IMR-90 (cell line): ENCODE results near the gene SLC2A13. TPM values are rescaled to one million over a fixed set of nuclear protein-coding genes. Genes with fewer than 3 reads are reported as not detected.

Source experiments
- ATAC-seq: fragments of 200-7000 bp; cut with Tn5 transposase; 2 replicates; pipeline ENCODE4 v1.9.1; 2020; ENCODE audit warnings: low read depth, mild to moderate bottlenecking, moderate library complexity
- BruUV-seq: library from RNA; stranded (reverse); fragments of 400-500 nt; replicated peaks from 2 replicates; lab custom pipeline; 2021; lab: Mats Ljungman, UMichigan
- CTCF ChIA-PET: fragments of 300-600 bp; formaldehyde crosslinking; extraction: SDS; loops from one replicate; lab custom pipeline; 2021; ENCODE audit warnings: antibody characterized with exemption; lab: Yijun Ruan, JAX
- POLR2A ChIA-PET: fragments of 300-600 bp; sonication (Branson Sonifier 250); formaldehyde crosslinking; loops from one replicate; lab custom pipeline; 2022; ENCODE audit warnings: antibody characterized with exemption; ENCODE audit not compliant: unreplicated experiment; lab: Charles Lee
- DNase-seq: peaks from one replicate; pipeline ENCODE4 v3.0.0; 2013
- H2AFZ ChIP-seq: replicated peaks from 2 replicates; pipeline ENCODE3; 2013; ENCODE audit warnings: low read length, mild to moderate bottlenecking; ENCODE audit not compliant: poor library complexity
- H2AK5ac ChIP-seq: 2 replicates; pipeline ENCODE4 v1.6.1; 2013; ENCODE audit warnings: low read depth, low read length, inconsistent platforms
- H2AK9ac ChIP-seq: replicated peaks from 2 replicates; pipeline ENCODE3; 2013; ENCODE audit warnings: mild to moderate bottlenecking, low read depth, low read length, moderate library complexity; ENCODE audit not compliant: poor library complexity
- H2BK120ac ChIP-seq: 2 replicates; pipeline ENCODE4 v1.6.1; 2013; ENCODE audit warnings: low read depth, low read length, inconsistent platforms
- H2BK15ac ChIP-seq: 3 replicates; pipeline ENCODE4 v1.6.1; 2013; ENCODE audit warnings: low read depth, low read length, inconsistent platforms
- H2BK20ac ChIP-seq: 2 replicates; pipeline ENCODE4 v1.6.1; 2013; ENCODE audit warnings: low read depth, mild to moderate bottlenecking, inconsistent platforms, low read length, moderate library complexity
- H2BK5ac ChIP-seq: 2 replicates; pipeline ENCODE4 v1.6.1; 2013; ENCODE audit warnings: mild to moderate bottlenecking, low read depth, low read length, inconsistent platforms; ENCODE audit not compliant: poor library complexity, severe bottlenecking
- H3K14ac ChIP-seq: replicated peaks from 2 replicates; pipeline ENCODE4 v1.6.1; 2013; ENCODE audit warnings: low read depth, low read length, inconsistent platforms
- H3K18ac ChIP-seq: 2 replicates; pipeline ENCODE4 v1.6.1; 2013; ENCODE audit warnings: low read depth, low read length, control low read depth
- H3K23ac ChIP-seq: 2 replicates; pipeline ENCODE4 v1.6.1; 2013; ENCODE audit warnings: low read depth, low read length, inconsistent platforms
- H3K27ac ChIP-seq: 2 replicates; pipeline ENCODE4 v1.5.1; 2013; ENCODE audit warnings: mild to moderate bottlenecking, control low read depth, low read length; ENCODE audit not compliant: insufficient read depth
- H3K27me3 ChIP-seq: 2 replicates; pipeline ENCODE4 v1.6.1; 2013; ENCODE audit warnings: low read length; ENCODE audit not compliant: control insufficient read depth, insufficient read depth
- H3K36me3 ChIP-seq: 2 replicates; pipeline ENCODE4 v1.6.1; 2013; ENCODE audit warnings: low read length, mixed read lengths; ENCODE audit not compliant: control insufficient read depth, insufficient read depth
- H3K4ac ChIP-seq: 2 replicates; pipeline ENCODE4 v1.6.1; 2013; ENCODE audit warnings: low read depth, low read length, inconsistent platforms
- H3K4me1 ChIP-seq: 2 replicates; pipeline ENCODE4 v1.6.1; 2013; ENCODE audit warnings: low read length, mixed read lengths; ENCODE audit not compliant: control insufficient read depth, insufficient read depth
- H3K4me2 ChIP-seq: 2 replicates; pipeline ENCODE4 v1.6.1; 2013; ENCODE audit warnings: low read depth, mild to moderate bottlenecking, control low read depth, low read length, moderate library complexity
- H3K4me3 ChIP-seq: 2 replicates; pipeline ENCODE4 v1.5.1; 2013; ENCODE audit warnings: low read depth, mild to moderate bottlenecking, control low read depth, low read length, moderate library complexity; ENCODE audit not compliant: insufficient read depth
- H3K56ac ChIP-seq: 2 replicates; pipeline ENCODE4 v1.6.1; 2013; ENCODE audit warnings: low read length, inconsistent platforms; ENCODE audit not compliant: insufficient read depth; ENCODE audit errors: extremely low read depth
- H3K79me1 ChIP-seq, 2 experiments: 2 replicates each; pipeline ENCODE4 v1.6.1; 2013; ENCODE audit warnings: low read length in 2 of 2, inconsistent platforms in 1 of 2, low read depth in 1 of 2
- H3K9ac ChIP-seq: 2 replicates; pipeline ENCODE4 v1.6.1; 2013; ENCODE audit warnings: low read depth, low read length, control low read depth
- H3K9me1 ChIP-seq: 2 replicates; pipeline ENCODE4 v1.6.1; 2013; ENCODE audit warnings: low read length, inconsistent platforms; ENCODE audit not compliant: insufficient read depth
- H3K9me3 ChIP-seq: 2 replicates; pipeline ENCODE4 v1.6.1; 2013; ENCODE audit warnings: low read length; ENCODE audit not compliant: control insufficient read depth, insufficient read depth
- H4K20me1 ChIP-seq: 2 replicates; pipeline ENCODE4 v1.6.1; 2013; ENCODE audit warnings: low read length, inconsistent platforms; ENCODE audit not compliant: insufficient read depth
- H4K5ac ChIP-seq: 2 replicates; pipeline ENCODE4 v1.6.1; 2013; ENCODE audit warnings: mild to moderate bottlenecking, low read depth, low read length, control low read depth
- H4K8ac ChIP-seq, 2 experiments: 2 replicates each; pipeline ENCODE4 v1.6.1; 2013; ENCODE audit warnings: low read depth in 2 of 2, low read length in 2 of 2, control low read depth in 1 of 2, inconsistent platforms in 1 of 2
- H4K91ac ChIP-seq: 2 replicates; pipeline ENCODE4 v1.6.1; 2013; ENCODE audit warnings: low read depth, low read length, inconsistent platforms; ENCODE audit not compliant: insufficient read depth
- BHLHE40 ChIP-seq: fragments of 150-350 bp; IDR thresholded peaks from 2 replicates; pipeline ENCODE4 v1.6.1; 2016; ENCODE audit warnings: mild to moderate bottlenecking, low read depth, low read length
- CEBPB ChIP-seq: IDR thresholded peaks from 2 replicates; pipeline ENCODE4 v1.6.1; 2012; ENCODE audit warnings: low read depth, low read length, improper control_type of control experiment
- CHD1 ChIP-seq: IDR thresholded peaks from 2 replicates; pipeline ENCODE4 v1.6.1; 2012; ENCODE audit warnings: low read depth, low read length, improper control_type of control experiment
- ELK1 ChIP-seq: fragments of 150-350 bp; IDR thresholded peaks from 2 replicates; pipeline ENCODE4 v1.6.1; 2016; ENCODE audit warnings: low read depth, mild to moderate bottlenecking, low read length, moderate library complexity, borderline replicate concordance
- FOS ChIP-seq: fragments of 150-350 bp; IDR thresholded peaks from 2 replicates; pipeline ENCODE4 v1.6.1; 2016; ENCODE audit warnings: low read depth, low read length
- MAFK ChIP-seq: IDR thresholded peaks from 2 replicates; pipeline ENCODE4 v1.6.1; 2012; ENCODE audit warnings: low read depth, low read length, improper control_type of control experiment
- MAZ ChIP-seq: IDR thresholded peaks from 2 replicates; pipeline ENCODE4 v1.6.1; 2012; ENCODE audit warnings: low read depth, mild to moderate bottlenecking, low read length, improper control_type of control experiment, moderate library complexity, borderline replicate concordance
- MXI1 ChIP-seq: IDR thresholded peaks from 2 replicates; pipeline ENCODE4 v1.6.1; 2012; ENCODE audit warnings: low read depth, mild to moderate bottlenecking, low read length, moderate library complexity, borderline replicate concordance
- NFE2L2 ChIP-seq: fragments of 150-350 bp; IDR thresholded peaks from 2 replicates; pipeline ENCODE4 v1.6.1; 2016; ENCODE audit warnings: low read depth, mild to moderate bottlenecking, low read length
- POLR2A ChIP-seq: IDR thresholded peaks from 2 replicates; pipeline ENCODE4 v1.6.1; 2012; ENCODE audit warnings: mild to moderate bottlenecking, low read depth, low read length
- RAD21 ChIP-seq: IDR thresholded peaks from 2 replicates; pipeline ENCODE4 v1.6.1; 2012; ENCODE audit warnings: low read length, improper control_type of control experiment
- RCOR1 ChIP-seq: IDR thresholded peaks from 2 replicates; pipeline ENCODE4 v1.6.1; 2012; ENCODE audit warnings: mild to moderate bottlenecking, low read length, improper control_type of control experiment; ENCODE audit not compliant: insufficient replicate concordance
- SMC3 ChIP-seq: fragments of 150-350 bp; IDR thresholded peaks from 2 replicates; pipeline ENCODE4 v1.6.1; 2016; ENCODE audit warnings: low read depth, mild to moderate bottlenecking, antibody characterized with exemption, low read length, moderate library complexity
- WGBS, 2 experiments: methylation state at CpG; one replicate each; pipeline versions ENCODE4 v1.1.5 to v1.1.7; 2013; ENCODE audit warnings: missing lambda C conversion rate in 2 of 2; ENCODE audit not compliant: insufficient read length in 1 of 2; ENCODE audit errors: extremely low coverage in 2 of 2; 5-methylcytosine and 5-hydroxymethylcytosine counted together
- dilution Hi-C: fragments of 300-500 bp; cut with HindIII; formaldehyde crosslinking; loops from one replicate; pipeline ENCODE4 v1.14.3; 2018; ENCODE audit warnings: low sequenced_read_pairs; ENCODE audit not compliant: unreplicated experiment
- in situ Hi-C: fragments of 300-500 bp; cut with MboI; formaldehyde crosslinking; loops from 3 replicates; pipeline ENCODE4 v1.14.3; 2019; ENCODE audit warnings: low sequenced_read_pairs, inconsistent platforms, mixed read lengths
- intact Hi-C: fragments of 100-400 bp; cut with micrococcal nuclease; formaldehyde crosslinking; loops from 2 replicates; pipeline ENCODE4 v1.10.0; 2022
- polyA plus RNA-seq, 3 experiments: library from polyadenylated mRNA; depleted of rRNA; stranded (reverse); fragments of >200 nt; gene quantifications; 2 replicates each; pipeline ENCODE4 v1.2.3, GENCODE V29; 2012; ENCODE audit warnings: low replicate concordance in 1 of 3
- total RNA-seq: library from RNA; depleted of rRNA; stranded (reverse); fragments of >200 nt; gene quantifications from 2 replicates; pipeline ENCODE4 v1.2.3, GENCODE V29; 2012
- TF ChIP-seq, protein P1 (sequence below): conservative IDR thresholded peaks from 2 replicates; pipeline ENCODE4 v1.5.1; 2012; ENCODE audit warnings: mild to moderate bottlenecking, low read depth, low read length, improper control_type of control experiment

The SLC2A13 gene
- total and polyA plus RNA-seq, 2 of the 4 experiments (the other 2 are of a cell fraction), result 1.5 to 3.9 TPM

DNA sequence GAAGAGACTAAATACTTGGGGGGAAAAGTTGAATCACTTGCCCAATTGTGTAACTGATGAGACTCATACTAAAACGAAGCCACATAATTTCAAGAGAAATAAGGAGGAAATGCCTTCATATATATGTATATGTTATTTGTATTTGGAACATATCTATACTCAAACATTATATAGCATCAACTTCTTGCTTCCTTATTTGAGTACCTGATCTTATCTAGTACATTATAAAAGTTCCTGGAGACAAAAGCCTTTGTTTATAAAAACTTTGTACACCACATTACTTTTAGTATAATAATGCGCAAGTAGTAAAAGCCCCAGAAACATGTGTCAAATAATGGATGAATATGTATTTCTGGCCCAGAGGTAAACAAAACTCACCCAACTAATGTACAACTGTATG lies 92.0 kb downstream of the SLC2A13 start:
- WGBS, 2 experiments, result no CpG with 5 or more reads among the region's 2 CpGs
- POLR2A ChIA-PET, result no interaction called here

More for the DNA sequence above, 92.0 kb downstream of the SLC2A13 start:
- dilution Hi-C loops (no loop called here), in situ Hi-C loops (loop anchor here (5.0 kb wide), 1 partner anchor 93 kb away; the partner anchor contains the start of gene SLC2A13), intact Hi-C loops (loop anchor here (10.0 kb wide), 1 partner anchor 249 kb away; no protein-coding TSS in a partner anchor)
- no peak overlapping the region for H4K5ac ChIP-seq
- H3K4me3 ChIP-seq, result no peak overlapping the region
- no peak overlapping the region for H4K91ac ChIP-seq
- CTCF ChIA-PET, result no interaction called here
- TF ChIP-seq MAFK (no peak), NFE2L2 (no peak), RAD21 (no peak), CEBPB (no peak), POLR2A (no peak), CHD1 (no peak), MXI1 (no peak), MAZ (no peak), FOS (no peak), BHLHE40 (no peak), RCOR1 (no peak), ELK1 (no peak), SMC3 (no peak)
- TF ChIP-seq, protein P1, sequence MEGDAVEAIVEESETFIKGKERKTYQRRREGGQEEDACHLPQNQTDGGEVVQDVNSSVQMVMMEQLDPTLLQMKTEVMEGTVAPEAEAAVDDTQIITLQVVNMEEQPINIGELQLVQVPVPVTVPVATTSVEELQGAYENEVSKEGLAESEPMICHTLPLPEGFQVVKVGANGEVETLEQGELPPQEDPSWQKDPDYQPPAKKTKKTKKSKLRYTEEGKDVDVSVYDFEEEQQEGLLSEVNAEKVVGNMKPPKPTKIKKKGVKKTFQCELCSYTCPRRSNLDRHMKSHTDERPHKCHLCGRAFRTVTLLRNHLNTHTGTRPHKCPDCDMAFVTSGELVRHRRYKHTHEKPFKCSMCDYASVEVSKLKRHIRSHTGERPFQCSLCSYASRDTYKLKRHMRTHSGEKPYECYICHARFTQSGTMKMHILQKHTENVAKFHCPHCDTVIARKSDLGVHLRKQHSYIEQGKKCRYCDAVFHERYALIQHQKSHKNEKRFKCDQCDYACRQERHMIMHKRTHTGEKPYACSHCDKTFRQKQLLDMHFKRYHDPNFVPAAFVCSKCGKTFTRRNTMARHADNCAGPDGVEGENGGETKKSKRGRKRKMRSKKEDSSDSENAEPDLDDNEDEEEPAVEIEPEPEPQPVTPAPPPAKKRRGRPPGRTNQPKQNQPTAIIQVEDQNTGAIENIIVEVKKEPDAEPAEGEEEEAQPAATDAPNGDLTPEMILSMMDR, result no peak
- ATAC-seq, result no peak
- H4K20me1 ChIP-seq, result no peaks in the 10 kb centered on the region
- no peaks in the 10 kb centered on the region for H3K36me3 ChIP-seq
- no peak overlapping the region for H3K4me2 ChIP-seq
- no peaks in the 10 kb centered on the region for H3K27me3 ChIP-seq
- H2AK5ac ChIP-seq, result no peak overlapping the region
- no peak overlapping the region for H2BK15ac ChIP-seq
- H3K9ac ChIP-seq, result no peak overlapping the region
- BruUV-seq, result no TSS peak
- DNase-seq, result no peak
- no peak overlapping the region for H3K18ac ChIP-seq
- no peaks in the 10 kb centered on the region for H3K9me3 ChIP-seq
- peaks cover 8% of the 10 kb centered on the region for H3K9me1 ChIP-seq
- H2AFZ ChIP-seq, result no peak overlapping the region
- H2BK120ac ChIP-seq, result no peak overlapping the region
- H3K4me1 ChIP-seq, result peaks cover 4% of the 10 kb centered on the region
- H3K27ac ChIP-seq, result no peak overlapping the region
- H2AK9ac ChIP-seq, result no peak overlapping the region
- H3K14ac ChIP-seq, result no peak overlapping the region
- H2BK20ac ChIP-seq, result no peak overlapping the region
- no peak overlapping the region for H4K8ac ChIP-seq
- no peak overlapping the region for H3K4ac ChIP-seq
- H3K23ac ChIP-seq, result no peak overlapping the region
- no peaks in the 10 kb centered on the region for H3K79me1 ChIP-seq
- H2BK5ac ChIP-seq, result no peak overlapping the region
- H3K56ac ChIP-seq, result no peak overlapping the region
